HepG2 (cell line): Measurements from ENCODE around the gene IAPP. TPM values are rescaled to one million over a fixed set of nuclear protein-coding genes. Genes with fewer than 3 reads are reported as not detected.

Experiments used
- FOSL2 ChIP-seq: sonication (generic); formaldehyde crosslinking; IDR thresholded peaks from 2 replicates; pipeline ENCODE4 v1.4.0; 2020; ENCODE audit warnings: missing genetic modification reagents
- KAT8 ChIP-seq: IDR thresholded peaks from 2 replicates; pipeline ENCODE4 v1.6.1; 2016; ENCODE audit warnings: missing genetic modification reagents, missing compliant biosample characterization
- MAFF ChIP-seq: IDR thresholded peaks from 2 replicates; pipeline ENCODE4 v1.6.1; 2011; ENCODE audit warnings: low read depth, low read length, improper control_type of control experiment
- NFKBIZ ChIP-seq: IDR thresholded peaks from 2 replicates; pipeline ENCODE4 v1.6.1; 2018; ENCODE audit warnings: missing genetic modification reagents, missing compliant biosample characterization
- NR2F1 ChIP-seq, 2 experiments: fragments of 450-650 bp in 1 of 2; formaldehyde crosslinking in 1 of 2; IDR thresholded peaks; 2 replicates each; pipeline versions ENCODE4 v1.5.0 to v1.6.1; 2016 to 2020; ENCODE audit warnings: mild to moderate bottlenecking in 1 of 2, missing compliant biosample characterization in 1 of 2, missing genetic modification reagents in 1 of 2, moderate library complexity in 1 of 2
- NR2F6 ChIP-seq, 2 experiments: IDR thresholded peaks; 2 replicates each; pipeline ENCODE4 v1.6.1; 2016; ENCODE audit warnings: antibody characterized with exemption in 1 of 2, mild to moderate bottlenecking in 1 of 2
- RARA ChIP-seq: IDR thresholded peaks from 2 replicates; pipeline ENCODE4 v1.6.1; 2016; ENCODE audit warnings: missing genetic modification reagents, missing compliant biosample characterization
- RXRA ChIP-seq: sonication (generic); formaldehyde crosslinking; IDR thresholded peaks from 2 replicates; pipeline ENCODE4 v1.5.1; 2020; ENCODE audit warnings: missing genetic modification reagents
- SCMH1 ChIP-seq: sonication (generic); formaldehyde crosslinking; IDR thresholded peaks from 2 replicates; pipeline ENCODE4 v1.9.0; 2021; ENCODE audit warnings: missing genetic modification reagents, mild to moderate bottlenecking, borderline replicate concordance
- TCF7 ChIP-seq: sonication (generic); IDR thresholded peaks from 2 replicates; pipeline ENCODE4 v1.6.1; 2016; ENCODE audit warnings: antibody characterized with exemption, low read depth
- ZNF30 ChIP-seq: sonication (generic); formaldehyde crosslinking; IDR thresholded peaks from 2 replicates; pipeline ENCODE4 v1.5.0; 2020; ENCODE audit warnings: mild to moderate bottlenecking, missing genetic modification reagents
- ZNF331 ChIP-seq: sonication (generic); formaldehyde crosslinking; IDR thresholded peaks from 2 replicates; pipeline ENCODE4 v1.4.0; 2020; ENCODE audit warnings: missing genetic modification reagents
- ZNF530 ChIP-seq: sonication (generic); formaldehyde crosslinking; IDR thresholded peaks from 2 replicates; pipeline ENCODE4 v1.5.0; 2020; ENCODE audit warnings: low read depth, mild to moderate bottlenecking, missing genetic modification reagents
- ZNF607 ChIP-seq: sonication (generic); formaldehyde crosslinking; IDR thresholded peaks from 2 replicates; pipeline ENCODE4 v1.5.1; 2020; ENCODE audit warnings: missing genetic modification reagents, mild to moderate bottlenecking, borderline replicate concordance
- polyA plus RNA-seq, 8 experiments: library from polyadenylated mRNA; depleted of rRNA in 3 of 8; stranded (reverse) in 7 of 8; unstranded in 1 of 8; fragments of >200 nt; fragmentation: Illumina TruSeq in 4 of 8; extraction: Trizol in 4 of 8; gene quantifications; 2 replicates each; pipeline versions ENCODE4 v1.2.1 to v1.2.3, GENCODE V29; 2011 to 2016; ENCODE audit warnings: low read depth in 4 of 8, missing spikeins in 1 of 8, mixed read lengths in 1 of 8; ENCODE audit not compliant: insufficient read depth in 1 of 8
- total RNA-seq, 5 experiments: library from RNA; depleted of rRNA; stranded (reverse); fragments of >200 nt; fragmentation: Illumina TruSeq; extraction: Trizol; gene quantifications; 2 replicates each; pipeline ENCODE4 v1.2.3, GENCODE V29; 2016; ENCODE audit warnings: low read depth in 1 of 5
- TF ChIP-seq, protein P1 (sequence below): sonication (generic); formaldehyde crosslinking; IDR thresholded peaks from 2 replicates; pipeline ENCODE4 v1.4.0; 2020; ENCODE audit warnings: missing genetic modification reagents
- TF ChIP-seq, protein P2 (sequence below): IDR thresholded peaks from 2 replicates; pipeline ENCODE4 v1.4.0; 2020; ENCODE audit warnings: mild to moderate bottlenecking, missing genetic modification reagents
- TF ChIP-seq, protein P3 (sequence below): IDR thresholded peaks from 2 replicates; pipeline ENCODE4 v1.6.1; 2018; ENCODE audit warnings: missing genetic modification reagents
- TF ChIP-seq, protein P4 (sequence below): sonication (generic); formaldehyde crosslinking; conservative IDR thresholded peaks from 2 replicates; pipeline ENCODE4 v1.8.0; 2022; ENCODE audit warnings: mild to moderate bottlenecking, moderate library complexity, missing genetic modification reagents
- TF ChIP-seq, protein P5 (sequence below): sonication (generic); IDR thresholded peaks from 2 replicates; pipeline ENCODE4 v1.6.1; 2016; ENCODE audit warnings: low read depth, borderline replicate concordance

The IAPP gene
- total and polyA plus RNA-seq, 2 of the 13 experiments (the other 11 are each of a cell fraction or from before 2014, with no cell fraction given) = not detected

DNA sequence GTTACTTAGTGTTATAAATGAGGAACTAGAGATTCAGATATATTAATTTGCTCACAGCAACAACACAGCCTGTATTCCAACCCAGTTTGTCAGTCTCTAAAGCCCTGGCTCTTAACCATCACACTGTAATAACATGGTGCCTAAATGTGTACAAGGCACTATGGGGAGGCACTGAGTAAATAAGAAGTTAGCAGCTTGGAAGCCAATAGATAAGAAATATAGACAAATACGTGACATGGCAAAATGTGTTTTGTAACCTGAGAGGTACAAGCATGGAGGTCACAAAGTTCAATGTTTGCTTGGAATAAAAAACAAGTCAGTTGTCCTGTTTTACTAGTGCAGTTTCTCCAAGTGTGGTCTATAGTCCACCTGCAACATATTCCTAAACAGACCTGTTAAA, 21.7 kb upstream of the IAPP start (continued):
- TF ChIP-seq, protein P1, sequence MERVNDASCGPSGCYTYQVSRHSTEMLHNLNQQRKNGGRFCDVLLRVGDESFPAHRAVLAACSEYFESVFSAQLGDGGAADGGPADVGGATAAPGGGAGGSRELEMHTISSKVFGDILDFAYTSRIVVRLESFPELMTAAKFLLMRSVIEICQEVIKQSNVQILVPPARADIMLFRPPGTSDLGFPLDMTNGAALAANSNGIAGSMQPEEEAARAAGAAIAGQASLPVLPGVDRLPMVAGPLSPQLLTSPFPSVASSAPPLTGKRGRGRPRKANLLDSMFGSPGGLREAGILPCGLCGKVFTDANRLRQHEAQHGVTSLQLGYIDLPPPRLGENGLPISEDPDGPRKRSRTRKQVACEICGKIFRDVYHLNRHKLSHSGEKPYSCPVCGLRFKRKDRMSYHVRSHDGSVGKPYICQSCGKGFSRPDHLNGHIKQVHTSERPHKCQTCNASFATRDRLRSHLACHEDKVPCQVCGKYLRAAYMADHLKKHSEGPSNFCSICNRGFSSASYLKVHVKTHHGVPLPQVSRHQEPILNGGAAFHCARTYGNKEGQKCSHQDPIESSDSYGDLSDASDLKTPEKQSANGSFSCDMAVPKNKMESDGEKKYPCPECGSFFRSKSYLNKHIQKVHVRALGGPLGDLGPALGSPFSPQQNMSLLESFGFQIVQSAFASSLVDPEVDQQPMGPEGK (CRISPR knock-in tag) = peak; percentile 77
- TF ChIP-seq NR2F1 (CRISPR knock-in tag; IDR thresholded peaks at IDR 0.05) (peak; percentile 66 to 88), FOSL2 (0 out of 2 replicates have a peak, but pooled peaks have one; percentile 15), ZNF30 (CRISPR knock-in tag) (no peak), RARA (peak; percentile 95), ZNF530 (no peak), SCMH1 (no peak), ZNF607 (CRISPR knock-in tag) (0 out of 2 replicates have a peak, but pooled peaks have one; percentile 56), TCF7 (0 out of 2 replicates have a peak, but pooled peaks have one; percentile 15), NR2F6 (IDR thresholded peaks at IDR 0.05) (peak; percentile 79), NR2F6 (CRISPR knock-in tag; IDR thresholded peaks at IDR 0.05) (peak; percentile 82), MAFF (peak; percentile 68), KAT8 (CRISPR knock-in tag) (0 out of 2 replicates have a peak, but pooled peaks have one; percentile 58), NFKBIZ (no peak), ZNF331 (CRISPR knock-in tag) (peak; percentile 30; the same call in 1 of the 2 replicates), RXRA (peak; percentile 46; the same call in 1 of the 2 replicates)
- TF ChIP-seq, protein P2, sequence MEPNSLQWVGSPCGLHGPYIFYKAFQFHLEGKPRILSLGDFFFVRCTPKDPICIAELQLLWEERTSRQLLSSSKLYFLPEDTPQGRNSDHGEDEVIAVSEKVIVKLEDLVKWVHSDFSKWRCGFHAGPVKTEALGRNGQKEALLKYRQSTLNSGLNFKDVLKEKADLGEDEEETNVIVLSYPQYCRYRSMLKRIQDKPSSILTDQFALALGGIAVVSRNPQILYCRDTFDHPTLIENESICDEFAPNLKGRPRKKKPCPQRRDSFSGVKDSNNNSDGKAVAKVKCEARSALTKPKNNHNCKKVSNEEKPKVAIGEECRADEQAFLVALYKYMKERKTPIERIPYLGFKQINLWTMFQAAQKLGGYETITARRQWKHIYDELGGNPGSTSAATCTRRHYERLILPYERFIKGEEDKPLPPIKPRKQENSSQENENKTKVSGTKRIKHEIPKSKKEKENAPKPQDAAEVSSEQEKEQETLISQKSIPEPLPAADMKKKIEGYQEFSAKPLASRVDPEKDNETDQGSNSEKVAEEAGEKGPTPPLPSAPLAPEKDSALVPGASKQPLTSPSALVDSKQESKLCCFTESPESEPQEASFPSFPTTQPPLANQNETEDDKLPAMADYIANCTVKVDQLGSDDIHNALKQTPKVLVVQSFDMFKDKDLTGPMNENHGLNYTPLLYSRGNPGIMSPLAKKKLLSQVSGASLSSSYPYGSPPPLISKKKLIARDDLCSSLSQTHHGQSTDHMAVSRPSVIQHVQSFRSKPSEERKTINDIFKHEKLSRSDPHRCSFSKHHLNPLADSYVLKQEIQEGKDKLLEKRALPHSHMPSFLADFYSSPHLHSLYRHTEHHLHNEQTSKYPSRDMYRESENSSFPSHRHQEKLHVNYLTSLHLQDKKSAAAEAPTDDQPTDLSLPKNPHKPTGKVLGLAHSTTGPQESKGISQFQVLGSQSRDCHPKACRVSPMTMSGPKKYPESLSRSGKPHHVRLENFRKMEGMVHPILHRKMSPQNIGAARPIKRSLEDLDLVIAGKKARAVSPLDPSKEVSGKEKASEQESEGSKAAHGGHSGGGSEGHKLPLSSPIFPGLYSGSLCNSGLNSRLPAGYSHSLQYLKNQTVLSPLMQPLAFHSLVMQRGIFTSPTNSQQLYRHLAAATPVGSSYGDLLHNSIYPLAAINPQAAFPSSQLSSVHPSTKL (CRISPR knock-in tag) = peak; percentile 93
- TF ChIP-seq, protein P3, sequence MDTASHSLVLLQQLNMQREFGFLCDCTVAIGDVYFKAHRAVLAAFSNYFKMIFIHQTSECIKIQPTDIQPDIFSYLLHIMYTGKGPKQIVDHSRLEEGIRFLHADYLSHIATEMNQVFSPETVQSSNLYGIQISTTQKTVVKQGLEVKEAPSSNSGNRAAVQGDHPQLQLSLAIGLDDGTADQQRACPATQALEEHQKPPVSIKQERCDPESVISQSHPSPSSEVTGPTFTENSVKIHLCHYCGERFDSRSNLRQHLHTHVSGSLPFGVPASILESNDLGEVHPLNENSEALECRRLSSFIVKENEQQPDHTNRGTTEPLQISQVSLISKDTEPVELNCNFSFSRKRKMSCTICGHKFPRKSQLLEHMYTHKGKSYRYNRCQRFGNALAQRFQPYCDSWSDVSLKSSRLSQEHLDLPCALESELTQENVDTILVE (CRISPR knock-in tag) = 0 out of 2 replicates have a peak, but pooled peaks have one; percentile 23
- TF ChIP-seq, protein P4, sequence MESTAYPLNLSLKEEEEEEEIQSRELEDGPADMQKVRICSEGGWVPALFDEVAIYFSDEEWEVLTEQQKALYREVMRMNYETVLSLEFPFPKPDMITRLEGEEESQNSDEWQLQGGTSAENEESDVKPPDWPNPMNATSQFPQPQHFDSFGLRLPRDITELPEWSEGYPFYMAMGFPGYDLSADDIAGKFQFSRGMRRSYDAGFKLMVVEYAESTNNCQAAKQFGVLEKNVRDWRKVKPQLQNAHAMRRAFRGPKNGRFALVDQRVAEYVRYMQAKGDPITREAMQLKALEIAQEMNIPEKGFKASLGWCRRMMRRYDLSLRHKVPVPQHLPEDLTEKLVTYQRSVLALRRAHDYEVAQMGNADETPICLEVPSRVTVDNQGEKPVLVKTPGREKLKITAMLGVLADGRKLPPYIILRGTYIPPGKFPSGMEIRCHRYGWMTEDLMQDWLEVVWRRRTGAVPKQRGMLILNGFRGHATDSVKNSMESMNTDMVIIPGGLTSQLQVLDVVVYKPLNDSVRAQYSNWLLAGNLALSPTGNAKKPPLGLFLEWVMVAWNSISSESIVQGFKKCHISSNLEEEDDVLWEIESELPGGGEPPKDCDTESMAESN (CRISPR knock-in tag) = 0 out of 2 replicates have a peak, but pooled peaks have one; percentile 41
- TF ChIP-seq, protein P5, sequence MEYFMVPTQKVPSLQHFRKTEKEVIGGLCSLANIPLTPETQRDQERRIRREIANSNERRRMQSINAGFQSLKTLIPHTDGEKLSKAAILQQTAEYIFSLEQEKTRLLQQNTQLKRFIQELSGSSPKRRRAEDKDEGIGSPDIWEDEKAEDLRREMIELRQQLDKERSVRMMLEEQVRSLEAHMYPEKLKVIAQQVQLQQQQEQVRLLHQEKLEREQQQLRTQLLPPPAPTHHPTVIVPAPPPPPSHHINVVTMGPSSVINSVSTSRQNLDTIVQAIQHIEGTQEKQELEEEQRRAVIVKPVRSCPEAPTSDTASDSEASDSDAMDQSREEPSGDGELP = peak; percentile 34
